Measurements from ENCODE around the gene IFNAR2. TPM values are rescaled to one million over a fixed set of nuclear protein-coding genes. Genes with fewer than 3 reads are reported as not detected.

IFNAR2 gene
- total RNA-seq, 1 experiment from 2014 or later, result 12.3 TPM

GRCh38 chr21:33244779-33245105 is 15.0 kb downstream of the IFNAR2 start:
- RAD21 ChIA-PET (ENCODE audit: low non-redundant PET in 1 of 2, low total read pairs in 2 of 2, uncharacterized antibody in 2 of 2, unreplicated experiment in 2 of 2), result no interaction called here
- no peaks in the 10 kb centered on the region for H4K20me1 ChIP-seq (ENCODE audit: insufficient read depth)
- TF ChIP-seq EGR1 (IDR thresholded peaks at IDR 0.05; ENCODE audit: low read depth) (no peak), SRF (IDR thresholded peaks at IDR 0.05; ENCODE audit: low read depth) (no peak), CEBPB (IDR thresholded peaks at IDR 0.05; ENCODE audit: low read depth) (no peak), RAD21 (IDR thresholded peaks at IDR 0.05; ENCODE audit: low read depth) (no peak), JUND (IDR thresholded peaks at IDR 0.05) (no peak), ZBTB33 (IDR thresholded peaks at IDR 0.05; ENCODE audit: extremely low read depth, insufficient replicate concordance, low read length) (no peak), SIN3A (IDR thresholded peaks at IDR 0.05; ENCODE audit: low read depth) (no peak), FOSL1 (IDR thresholded peaks at IDR 0.05; ENCODE audit: low read depth) (no peak), ATF3 (IDR thresholded peaks at IDR 0.05) (no peak), ZFX (IDR thresholded peaks at IDR 0.05) (no peak), REST (IDR thresholded peaks at IDR 0.05; ENCODE audit: low read depth) (no peak), POLR2A (IDR thresholded peaks at IDR 0.05; ENCODE audit: borderline replicate concordance, extremely low read depth, insufficient read depth, insufficient read length) (no peak), ZNF274 (IDR thresholded peaks at IDR 0.05; ENCODE audit: low read depth, low read length) (no peak), SP1 (IDR thresholded peaks at IDR 0.05; ENCODE audit: low read depth) (no peak), MAX (IDR thresholded peaks at IDR 0.05) (no peak)
- DNase-seq (ENCODE audit: low read depth, low spot score), result no peak
- no peak overlapping the region for H2AFZ ChIP-seq (ENCODE audit: low read depth, low read length, poor library complexity, severe bottlenecking)
- no peaks in the 10 kb centered on the region for H3K9me3 ChIP-seq (ENCODE audit: control insufficient read depth in 1 of 2, insufficient read depth in 1 of 2, low read depth in 1 of 2, low read length in 2 of 2)
- H3K27me3 ChIP-seq (ENCODE audit: insufficient read depth, low read length), result no peaks in the 10 kb centered on the region
- no peak for ATAC-seq
- H3K36me3 ChIP-seq (ENCODE audit: control insufficient read depth in 1 of 2, insufficient read depth in 2 of 2, low read length in 2 of 2), result peaks cover 20 to 32% of the 10 kb centered on the region in 2 experiments; a peak in 3 of 4 replicates
- H3K4me3 ChIP-seq (replicated peaks in 1 of 2; ENCODE audit: low read depth in 1 of 2, low read length in 2 of 2), result no peak overlapping the region
- BruUV-seq (replicated peaks), result no TSS peak
- H3K9me2 ChIP-seq (ENCODE audit: insufficient read depth), result no peaks in the 10 kb centered on the region
- H3K9ac ChIP-seq (ENCODE audit: low read length), result no peak overlapping the region
- H3K27ac ChIP-seq (ENCODE audit: low read depth, low read length), result no peak overlapping the region
- CTCF ChIA-PET, result no interaction called here
- intact Hi-C loops (cut with micrococcal nuclease), result no loop called here
- no peak overlapping the region for H3K4me2 ChIP-seq (ENCODE audit: low read length)
- no peaks in the 10 kb centered on the region for H3K79me2 ChIP-seq (ENCODE audit: insufficient read depth, low read length)
- no peaks in the 10 kb centered on the region for H3K4me1 ChIP-seq (ENCODE audit: control insufficient read depth in 1 of 2, insufficient read depth in 2 of 2, low read length in 2 of 2)
- POLR2A ChIA-PET, result no interaction called here
